C4-2B (cell line): ENCODE results near the gene GALNT14.

Experiments used
- CTCF ChIP-seq: fragments of 450-650 bp; conservative IDR thresholded peaks from 2 replicates; pipeline ENCODE4 v1.5.1; 2017; ENCODE audit warnings: mild to moderate bottlenecking
- ZFX ChIP-seq: fragments of 450-650 bp; IDR thresholded peaks from 2 replicates; pipeline ENCODE4 v1.6.1; 2017

DNA sequence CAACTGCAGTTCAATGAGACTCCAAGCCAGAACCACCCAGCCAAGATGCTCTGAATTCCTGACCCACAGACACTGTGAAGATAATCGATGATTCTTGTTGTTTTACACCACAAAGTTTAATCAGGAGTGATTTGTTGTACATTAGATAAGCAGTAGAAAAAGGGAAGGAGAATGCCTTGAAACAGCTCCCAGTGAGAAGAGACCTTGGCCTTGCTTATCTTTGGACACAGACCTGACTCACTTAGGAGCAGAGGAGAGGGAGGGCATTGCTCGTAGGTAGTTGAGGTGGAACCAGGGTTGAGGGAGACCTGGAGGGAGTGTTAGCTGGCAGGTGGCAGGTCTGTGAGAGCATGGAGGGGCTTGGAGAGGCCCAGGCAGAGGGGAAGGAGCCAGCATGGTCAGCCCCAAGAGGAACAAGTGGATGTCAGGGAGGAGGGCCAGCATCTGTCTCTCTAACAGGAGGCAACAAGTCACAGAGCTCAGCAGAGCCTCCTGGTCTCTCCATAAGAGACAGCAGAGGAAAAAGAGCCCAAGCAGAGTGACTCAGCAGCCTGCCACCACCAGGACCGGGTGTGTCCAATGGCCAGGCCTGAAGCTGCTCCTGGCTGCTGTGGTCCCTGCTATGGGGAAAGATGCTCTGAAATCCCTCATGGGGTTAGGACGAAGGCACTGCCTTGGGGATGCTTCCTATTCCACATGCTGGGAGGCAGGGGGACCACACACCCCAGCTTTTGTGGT is 169.4 kb downstream of the GALNT14 start:
- TF ChIP-seq CTCF = no peak
- TF ChIP-seq ZFX = no peak
